GM10847 (cell line): ENCODE results near the gene GMPR2.

ENCODE experiments used
- POLR2A ChIP-seq: IDR thresholded peaks from 2 replicates; pipeline ENCODE4 v1.6.1; 2011; ENCODE audit not compliant: insufficient read length; ENCODE audit errors: extremely low read depth

GMPR2 gene

GRCh38 chr14:24255438-24255837 lies 22.7 kb downstream of the GMPR2 start:
- no peak for TF ChIP-seq POLR2A

GRCh38 chr14:24255931-24256711 lies 23.4 kb downstream of the GMPR2 start:
- no peak for TF ChIP-seq POLR2A

GRCh38 chr14:24256960-24257359 lies 24.2 kb downstream of the GMPR2 start:
- TF ChIP-seq POLR2A = no peak

- TF ChIP-seq POLR2A = no peak
Observed at GRCh38 chr14:24258119-24258518, 25.4 kb downstream of the GMPR2 start.

GRCh38 chr14:24258548-24259265 lies 26.0 kb downstream of the GMPR2 start:
- TF ChIP-seq POLR2A = no peak

GRCh38 chr14:24259282-24260025 lies 26.7 kb downstream of the GMPR2 start:
- no peak for TF ChIP-seq POLR2A

GRCh38 chr14:24260026-24260779 lies 27.5 kb downstream of the GMPR2 start:
- TF ChIP-seq POLR2A = no peak

- TF ChIP-seq POLR2A = no peak
Observed at GRCh38 chr14:24260780-24261157, 28.0 kb downstream of the GMPR2 start.

- no peak for TF ChIP-seq POLR2A
Observed at GRCh38 chr14:24261256-24261968, 28.7 kb downstream of the GMPR2 start.

GRCh38 chr14:24261969-24262327 lies 29.2 kb downstream of the GMPR2 start:
- TF ChIP-seq POLR2A = no peak

GRCh38 chr14:24262821-24263733 lies 30.3 kb downstream of the GMPR2 start, which contains the start of gene TGM1:
Gene TGM1, minus strand, starts transcription at chr14:24263177. Its CDS starts 825 bp downstream, at chr14:24262352.
- TF ChIP-seq POLR2A = no peak

- no peak for TF ChIP-seq POLR2A
Observed at GRCh38 chr14:24263848-24264247, 31.1 kb downstream of the GMPR2 start.

- TF ChIP-seq POLR2A = no peak
Observed at GRCh38 chr14:24264298-24264697, 31.6 kb downstream of the GMPR2 start.
